Sciatic nerve (tissue), 1 donor: Measurements from ENCODE around the gene TAC1. TPM values are rescaled to one million over a fixed set of nuclear protein-coding genes. Genes with fewer than 3 reads are reported as not detected.

ENCODE experiments used
- total RNA-seq: library from RNA; stranded (reverse); fragmentation: NEBNext Ultra II Directional; extraction: Animal tissue kit (Norgen Biotek cat#: 25700); gene quantifications from one replicate; pipeline ENCODE4 v1.2.1, GENCODE V29; 2021
- donor health status: DM: no; HTN: no; CAD: no.

Gene TAC1
- total RNA-seq, 1 donor from 2014 or later = 5.9 TPM

Other genes starting within 250 kb of the TAC1 start
- 15.2 TPM for gene ASNS, start 140.3 kb downstream of the TAC1 start, total RNA-seq